Lower leg skin (tissue), 4 donors: Measurements from ENCODE around the gene NOG. TPM values are rescaled to one million over a fixed set of nuclear protein-coding genes. Genes with fewer than 3 reads are reported as not detected.

Experiments
- DNase-seq, 2 donors: peaks; one replicate each; pipeline ENCODE4 v3.0.0-alpha.2; 2019; ENCODE audit warnings: low spot score in 2 of 2
- H3K4me3 ChIP-seq: fragments of 200-600 bp; sonication (generic); 2 replicates; pipeline ENCODE4 v1.5.1; 2017; ENCODE audit warnings: mild to moderate bottlenecking, low read depth; ENCODE audit not compliant: poor library complexity, severe bottlenecking
- POLR2A ChIP-seq, 2 donors: fragments of 450-650 bp; IDR thresholded peaks; one replicate each; pipeline ENCODE4 v1.6.1; 2016 to 2017; ENCODE audit warnings: antibody characterized with exemption in 2 of 2, mild to moderate bottlenecking in 1 of 2, moderate library complexity in 1 of 2
- WGBS, 2 donors: methylation state at CpG; one replicate each; pipeline ENCODE4 v1.1.5; 2018; 5-methylcytosine and 5-hydroxymethylcytosine counted together
- intact Hi-C: fragments of 100-400 bp; cut with DNase I; formaldehyde crosslinking; loops from one replicate; pipeline ENCODE4 v1.15.0; 2023; ENCODE audit warnings: low total_unique reads
- total RNA-seq, 4 donors: library from RNA; depleted of rRNA; stranded (reverse); fragments of >200 nt; gene quantifications; one replicate each; pipeline ENCODE4 v1.1.0, GENCODE V29; 2016
- TF ChIP-seq, protein P1 (sequence below), 3 donors: fragments of 450-650 bp; IDR thresholded peaks; one replicate each; pipeline ENCODE4 v1.5.1; 2016; ENCODE audit warnings: antibody characterized with exemption in 3 of 3, mild to moderate bottlenecking in 3 of 3, moderate library complexity in 2 of 3

NOG gene
- total RNA-seq, 4 donors from 2014 or later = 0.30 to 0.78 (median 0.52) TPM; not detected in 1

DNA sequence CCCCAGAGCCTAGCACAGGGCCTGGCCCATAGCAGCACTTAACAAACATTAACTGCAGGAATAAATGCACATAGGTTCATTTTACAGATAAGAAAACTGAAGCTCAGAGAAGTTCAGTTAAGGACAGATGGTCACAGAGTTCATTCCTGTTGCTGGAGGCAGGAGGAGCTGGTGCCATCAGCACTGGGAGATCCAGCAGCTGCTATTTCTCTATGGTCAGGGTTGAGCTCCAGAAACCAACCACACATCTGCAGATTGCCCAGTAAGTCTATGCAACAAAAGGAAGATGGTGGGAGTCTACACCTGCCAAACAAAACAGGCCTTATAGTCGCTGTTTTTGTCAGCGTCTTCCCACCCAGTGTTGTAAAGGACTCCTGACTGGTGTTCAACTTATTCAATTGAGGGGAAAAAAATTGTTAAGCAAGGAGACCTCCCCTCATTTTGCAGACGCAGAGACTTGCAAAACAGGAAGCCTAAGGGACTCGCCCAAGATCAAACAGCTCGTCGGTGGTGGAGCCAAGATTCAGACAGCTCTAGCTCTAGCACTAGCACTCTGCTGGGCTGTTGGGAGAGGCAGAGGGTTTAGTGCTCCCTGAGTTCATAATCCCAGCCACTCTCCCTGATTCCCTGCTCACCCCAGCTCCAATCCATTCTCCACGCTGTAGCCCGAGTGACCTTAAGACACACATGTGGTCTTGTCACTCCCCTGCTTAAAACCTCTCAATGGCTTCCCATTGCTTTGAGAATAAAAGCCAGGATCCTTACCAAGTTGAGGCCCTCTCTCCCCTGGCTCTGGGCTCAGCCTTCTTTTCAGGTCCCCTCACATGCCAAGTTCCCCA, 9.0 kb downstream of the NOG start:
- WGBS, 2 donors = 73 to 77% methylated on average over 8 of the region's 8 CpGs

DNA sequence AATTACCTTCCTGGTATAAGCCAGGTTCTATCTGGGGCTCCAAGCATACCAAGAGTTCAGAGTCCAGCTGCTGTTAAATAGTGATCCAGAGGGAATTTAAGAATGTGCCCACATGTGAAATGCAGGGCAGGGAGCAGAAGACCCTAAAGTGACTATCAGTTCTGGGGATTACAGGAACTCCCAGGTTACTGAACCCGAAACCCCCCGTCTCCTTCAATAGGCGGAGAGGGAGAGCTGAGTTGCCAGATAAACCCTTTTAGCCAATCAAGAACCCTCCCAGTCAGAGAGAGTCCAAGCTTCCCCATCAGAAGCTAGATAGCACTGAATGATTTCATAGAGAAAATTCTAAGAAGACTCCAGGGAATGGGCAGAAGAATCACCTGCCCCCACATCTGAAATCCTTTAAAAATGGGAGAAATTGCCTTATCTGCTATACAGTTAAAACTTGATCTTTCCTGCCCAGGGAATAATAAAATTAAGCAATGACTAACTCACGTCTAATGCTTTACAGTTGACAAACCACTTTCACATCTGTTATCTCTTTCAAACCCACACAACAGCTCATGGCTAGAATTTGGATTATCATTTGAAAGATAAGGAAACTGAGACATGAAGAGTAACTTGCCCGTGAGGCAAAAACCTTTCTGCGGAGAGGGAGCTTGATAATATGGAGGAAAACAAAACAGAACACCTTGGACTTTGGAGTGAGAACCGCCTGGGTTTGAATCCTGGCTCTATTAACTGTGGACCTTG, 10.2 kb downstream of the NOG start:
- WGBS, 2 donors = 64 to 82% methylated on average over 7 of the region's 7 CpGs
- DNase-seq = no peak
- intact Hi-C loops = no loop called here
- no peak overlapping the region for H3K4me3 ChIP-seq
- TF ChIP-seq POLR2A (IDR thresholded peaks at IDR 0.05) = no peak
- TF ChIP-seq, protein P1, sequence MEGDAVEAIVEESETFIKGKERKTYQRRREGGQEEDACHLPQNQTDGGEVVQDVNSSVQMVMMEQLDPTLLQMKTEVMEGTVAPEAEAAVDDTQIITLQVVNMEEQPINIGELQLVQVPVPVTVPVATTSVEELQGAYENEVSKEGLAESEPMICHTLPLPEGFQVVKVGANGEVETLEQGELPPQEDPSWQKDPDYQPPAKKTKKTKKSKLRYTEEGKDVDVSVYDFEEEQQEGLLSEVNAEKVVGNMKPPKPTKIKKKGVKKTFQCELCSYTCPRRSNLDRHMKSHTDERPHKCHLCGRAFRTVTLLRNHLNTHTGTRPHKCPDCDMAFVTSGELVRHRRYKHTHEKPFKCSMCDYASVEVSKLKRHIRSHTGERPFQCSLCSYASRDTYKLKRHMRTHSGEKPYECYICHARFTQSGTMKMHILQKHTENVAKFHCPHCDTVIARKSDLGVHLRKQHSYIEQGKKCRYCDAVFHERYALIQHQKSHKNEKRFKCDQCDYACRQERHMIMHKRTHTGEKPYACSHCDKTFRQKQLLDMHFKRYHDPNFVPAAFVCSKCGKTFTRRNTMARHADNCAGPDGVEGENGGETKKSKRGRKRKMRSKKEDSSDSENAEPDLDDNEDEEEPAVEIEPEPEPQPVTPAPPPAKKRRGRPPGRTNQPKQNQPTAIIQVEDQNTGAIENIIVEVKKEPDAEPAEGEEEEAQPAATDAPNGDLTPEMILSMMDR (IDR thresholded peaks at IDR 0.05) = no peak

More for the DNA sequence above, 9.0 kb downstream of the NOG start:
- H3K4me3 ChIP-seq = no peak overlapping the region
- TF ChIP-seq, protein P1 (IDR thresholded peaks at IDR 0.05) = no peak
- TF ChIP-seq POLR2A (IDR thresholded peaks at IDR 0.05) = no peak
- intact Hi-C loops = no loop called here
- DNase-seq = no peak

DNA sequence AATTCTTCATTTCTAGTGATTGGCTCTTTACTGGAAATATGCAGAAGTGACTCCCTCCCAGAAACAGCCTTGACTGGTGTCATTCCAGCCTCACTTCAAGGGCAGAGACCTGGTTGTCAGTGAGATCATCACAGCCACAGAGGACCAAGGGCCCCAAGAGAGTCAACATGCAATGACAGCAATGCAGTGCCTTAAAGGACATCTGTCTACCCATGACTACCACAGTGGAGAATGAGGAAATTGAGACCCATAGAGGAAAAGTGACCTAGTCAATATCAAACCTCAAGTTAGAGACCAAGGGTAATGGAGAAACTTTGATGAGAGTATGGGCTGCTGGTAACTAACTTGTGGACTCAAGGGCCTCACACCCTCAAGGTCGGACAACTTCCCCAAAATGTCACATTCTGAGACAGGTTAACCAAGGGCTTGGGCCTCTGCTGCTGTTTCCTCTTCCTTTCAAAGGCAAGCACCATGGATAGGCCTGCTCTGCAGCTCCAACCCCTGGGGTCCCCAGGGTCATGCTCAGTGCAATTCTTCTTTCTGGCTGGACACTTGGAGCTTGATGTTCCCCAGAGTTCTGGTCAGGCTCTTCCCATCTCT, 11.3 kb downstream of the NOG start:
- TF ChIP-seq, protein P1 (IDR thresholded peaks at IDR 0.05) = no peak
- no peak for TF ChIP-seq POLR2A (IDR thresholded peaks at IDR 0.05)
- intact Hi-C loops = no loop called here
- DNase-seq = peak in 1 of 2 donors; percentile 31
- WGBS, 2 donors = 77 to 89% methylated on average over 1 of the region's 1 CpG
- H3K4me3 ChIP-seq = no peak overlapping the region

DNA sequence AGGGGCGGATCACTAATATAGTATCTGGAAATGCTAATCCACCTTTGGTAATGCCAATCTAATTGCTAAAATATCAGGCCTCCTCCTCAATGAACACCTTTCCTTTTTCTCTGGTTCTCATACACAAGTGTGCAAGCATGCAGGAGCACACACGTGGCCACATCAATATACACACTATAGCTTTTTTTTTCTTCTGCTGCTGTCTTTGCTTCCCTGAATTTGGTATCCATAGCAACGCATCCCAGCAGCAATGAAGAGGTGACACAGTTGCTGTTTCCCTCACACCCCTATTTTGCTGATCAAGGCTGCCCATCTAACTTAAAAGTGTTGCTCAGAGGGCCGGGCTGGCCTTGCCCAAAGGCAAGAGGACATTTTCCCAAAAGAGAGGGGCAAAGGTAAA, 15.4 kb downstream of the NOG start:
- H3K4me3 ChIP-seq = no peak overlapping the region
- TF ChIP-seq, protein P1 (IDR thresholded peaks at IDR 0.05) = no peak
- TF ChIP-seq POLR2A (IDR thresholded peaks at IDR 0.05) = no peak
- WGBS, 2 donors = 89 to 90% methylated on average over 4 of the region's 4 CpGs
- peak in 1 of 2 donors; percentile 34 for DNase-seq
- intact Hi-C loops = no loop called here

DNA sequence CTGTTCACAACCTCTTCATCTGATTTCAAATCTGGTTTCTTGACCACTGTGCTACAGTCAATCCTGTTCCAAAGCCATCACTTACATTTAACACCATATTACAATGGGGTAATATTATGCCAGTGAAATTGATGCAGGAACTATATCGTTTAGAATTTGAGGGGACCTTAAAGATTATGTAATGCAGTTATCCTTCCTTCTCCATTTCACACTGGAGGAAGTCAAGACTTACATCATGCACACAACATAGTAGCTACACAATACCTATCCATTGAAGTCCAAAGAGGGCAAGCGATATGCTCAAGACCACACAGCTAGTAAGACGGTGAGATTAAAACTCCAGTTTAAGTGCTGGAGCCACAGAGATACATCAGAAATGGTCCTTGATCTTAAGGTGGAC, 16.8 kb downstream of the NOG start:
- H3K4me3 ChIP-seq = no peak overlapping the region
- no peak for TF ChIP-seq POLR2A (IDR thresholded peaks at IDR 0.05)
- TF ChIP-seq, protein P1 (IDR thresholded peaks at IDR 0.05) = no peak
- no peak for DNase-seq
- intact Hi-C loops = no loop called here
- 93 to 96% methylated on average over 3 of the region's 3 CpGs for WGBS, 2 donors
